ENCODE results near the gene TFG. TPM values are rescaled to one million over a fixed set of nuclear protein-coding genes. Genes with fewer than 3 reads are reported as not detected.

The TFG gene
- total RNA-seq, 1 donor from 2014 or later = 148 TPM

DNA sequence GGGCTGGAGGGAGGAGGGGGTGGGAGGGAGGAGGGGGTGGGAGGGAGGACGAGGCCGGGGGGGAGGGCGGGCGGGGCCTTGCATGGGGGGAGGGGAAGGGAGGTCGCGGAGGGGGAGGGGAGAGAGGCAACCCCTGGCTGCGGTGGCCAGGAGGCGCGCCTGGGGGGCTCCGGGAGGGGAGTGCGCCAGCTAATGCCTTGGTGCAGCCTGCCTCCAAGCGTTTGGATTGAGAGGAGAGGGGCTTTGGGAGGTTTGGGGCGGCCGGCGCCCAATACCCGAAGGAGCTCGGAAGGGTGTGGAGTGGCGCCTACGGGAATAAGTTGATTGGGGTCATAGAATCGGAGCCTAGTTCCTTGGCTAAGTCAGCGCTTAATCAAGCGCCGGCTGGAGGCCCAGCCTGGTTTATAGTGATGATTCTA lies 557 bp downstream of the TFG start:
- TF ChIP-seq, protein P1, sequence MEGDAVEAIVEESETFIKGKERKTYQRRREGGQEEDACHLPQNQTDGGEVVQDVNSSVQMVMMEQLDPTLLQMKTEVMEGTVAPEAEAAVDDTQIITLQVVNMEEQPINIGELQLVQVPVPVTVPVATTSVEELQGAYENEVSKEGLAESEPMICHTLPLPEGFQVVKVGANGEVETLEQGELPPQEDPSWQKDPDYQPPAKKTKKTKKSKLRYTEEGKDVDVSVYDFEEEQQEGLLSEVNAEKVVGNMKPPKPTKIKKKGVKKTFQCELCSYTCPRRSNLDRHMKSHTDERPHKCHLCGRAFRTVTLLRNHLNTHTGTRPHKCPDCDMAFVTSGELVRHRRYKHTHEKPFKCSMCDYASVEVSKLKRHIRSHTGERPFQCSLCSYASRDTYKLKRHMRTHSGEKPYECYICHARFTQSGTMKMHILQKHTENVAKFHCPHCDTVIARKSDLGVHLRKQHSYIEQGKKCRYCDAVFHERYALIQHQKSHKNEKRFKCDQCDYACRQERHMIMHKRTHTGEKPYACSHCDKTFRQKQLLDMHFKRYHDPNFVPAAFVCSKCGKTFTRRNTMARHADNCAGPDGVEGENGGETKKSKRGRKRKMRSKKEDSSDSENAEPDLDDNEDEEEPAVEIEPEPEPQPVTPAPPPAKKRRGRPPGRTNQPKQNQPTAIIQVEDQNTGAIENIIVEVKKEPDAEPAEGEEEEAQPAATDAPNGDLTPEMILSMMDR (IDR thresholded peaks at IDR 0.05) = peak; percentile 17
- Mint-ChIP-seq H3K27ac (ENCODE audit: unreplicated experiment) (peak overlapping the region; percentile 95), H3K4me1 (ENCODE audit: low read depth) (peaks cover 45% of the 10 kb centered on the region)

DNA sequence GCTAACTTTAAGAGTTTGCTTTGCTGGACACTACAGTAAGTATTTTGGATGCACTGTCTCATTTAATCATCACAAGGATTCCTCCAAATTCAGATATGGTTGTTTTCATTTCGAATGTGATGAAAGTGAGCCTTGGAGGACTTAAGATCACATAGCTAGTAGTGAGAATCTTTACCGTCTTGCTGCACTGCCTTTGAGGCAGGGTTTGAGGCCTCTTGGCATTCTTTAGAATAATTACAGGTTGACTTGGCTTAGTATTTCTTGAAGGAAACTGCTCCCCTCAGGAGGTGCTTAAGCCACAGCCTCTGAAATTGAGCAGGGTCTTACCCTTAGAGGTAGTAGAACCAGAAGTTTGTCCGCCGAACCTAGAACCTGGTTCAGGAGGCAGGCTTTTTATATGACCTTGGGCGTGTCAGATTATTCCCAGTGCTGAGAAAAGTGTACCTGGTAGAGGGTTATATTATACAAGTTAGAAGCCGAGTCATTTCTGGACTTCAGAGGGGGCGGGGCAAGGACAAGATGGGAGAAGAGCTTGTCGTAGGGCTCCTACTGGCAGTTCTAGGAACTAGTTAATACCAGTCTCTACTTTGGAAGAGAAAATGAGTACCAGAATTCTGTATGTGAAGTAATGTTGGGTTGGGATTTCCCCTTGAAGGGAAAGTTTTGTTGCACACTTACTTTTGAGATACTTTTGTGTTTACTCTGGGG lies 1.1 kb downstream of the TFG start:
- H3K27ac Mint-ChIP-seq (ENCODE audit: unreplicated experiment) = peak overlapping the region; percentile 91
- peaks cover 51% of the 10 kb centered on the region for H3K4me1 Mint-ChIP-seq (ENCODE audit: low read depth)
- no peak for DNase-seq (ENCODE audit: low spot score)
- H3K9me3 Mint-ChIP-seq (ENCODE audit: low read depth) = peaks cover 5% of the 10 kb centered on the region
- peaks cover under 1% of the 10 kb centered on the region for H3K27me3 Mint-ChIP-seq (ENCODE audit: low read depth)
- TF ChIP-seq, protein P1 (IDR thresholded peaks at IDR 0.05) = peak; percentile 67
- H3K4me3 Mint-ChIP-seq (ENCODE audit: unreplicated experiment) = peak overlapping the region; percentile 84
- H3K36me3 Mint-ChIP-seq (ENCODE audit: low read depth) = peaks cover 15% of the 10 kb centered on the region

More for the DNA sequence above, 557 bp downstream of the TFG start:
- H3K4me3 Mint-ChIP-seq (ENCODE audit: unreplicated experiment) = peak overlapping the region; percentile 84
- peaks cover 11% of the 10 kb centered on the region for H3K36me3 Mint-ChIP-seq (ENCODE audit: low read depth)
- H3K27me3 Mint-ChIP-seq (ENCODE audit: low read depth) = peaks cover 1% of the 10 kb centered on the region
- peaks cover 5% of the 10 kb centered on the region for H3K9me3 Mint-ChIP-seq (ENCODE audit: low read depth)
- DNase-seq (ENCODE audit: low spot score) = no peak

DNA sequence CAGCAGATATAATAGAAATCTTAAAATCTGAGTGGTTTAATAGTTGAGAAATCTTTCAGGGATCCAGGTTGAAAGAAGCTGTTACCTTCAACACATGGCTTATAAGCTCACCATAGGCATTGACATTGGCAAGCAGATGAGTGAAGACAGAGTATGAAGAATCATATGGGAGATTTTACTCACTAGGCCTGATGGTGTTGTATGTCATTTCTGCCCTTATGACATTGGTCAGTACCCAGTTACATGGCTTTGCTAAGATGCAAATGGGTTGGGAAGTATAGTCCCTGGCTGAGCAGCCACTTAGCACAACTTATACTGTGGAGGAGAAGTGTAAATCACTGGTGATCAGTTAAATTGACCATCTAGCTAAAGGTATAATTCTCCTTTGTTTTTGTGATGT lies 5.9 kb downstream of the TFG start:
- Mint-ChIP-seq H3K9me3 (ENCODE audit: low read depth) (peaks cover 3% of the 10 kb centered on the region), H3K27me3 (ENCODE audit: low read depth) (no peaks in the 10 kb centered on the region), H3K4me1 (ENCODE audit: low read depth) (peaks cover 84% of the 10 kb centered on the region), H3K27ac (ENCODE audit: unreplicated experiment) (no peak overlapping the region), H3K36me3 (ENCODE audit: low read depth) (peaks cover 31% of the 10 kb centered on the region), H3K4me3 (ENCODE audit: unreplicated experiment) (no peak overlapping the region)
- TF ChIP-seq, protein P1 (IDR thresholded peaks at IDR 0.05) = no peak
- DNase-seq (ENCODE audit: low spot score) = no peak

DNA sequence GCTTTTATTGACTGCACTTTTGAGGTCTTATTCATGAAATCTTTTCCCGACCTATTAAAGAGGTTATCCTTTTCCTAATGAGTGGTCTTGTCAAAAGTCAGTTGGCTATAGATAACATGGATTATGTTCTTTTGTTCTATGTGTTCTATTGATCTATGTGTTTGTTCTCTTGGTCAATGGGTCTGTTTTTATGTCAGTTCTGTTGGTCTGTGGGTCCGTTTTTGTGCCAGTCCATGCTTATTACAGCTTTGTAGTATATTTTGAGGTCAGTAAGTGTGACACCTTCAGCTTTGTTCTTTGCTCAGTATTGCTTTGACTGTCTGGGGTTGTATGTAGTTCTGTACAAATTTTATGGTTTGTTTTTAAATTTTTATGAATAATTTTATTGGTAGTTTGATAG lies 7.8 kb downstream of the TFG start:
- Mint-ChIP-seq H3K4me1 (ENCODE audit: low read depth) (peaks cover 71% of the 10 kb centered on the region), H3K4me3 (ENCODE audit: unreplicated experiment) (no peak overlapping the region), H3K36me3 (ENCODE audit: low read depth) (peaks cover 36% of the 10 kb centered on the region), H3K27ac (ENCODE audit: unreplicated experiment) (peak overlapping the region; percentile 34), H3K27me3 (ENCODE audit: low read depth) (no peaks in the 10 kb centered on the region), H3K9me3 (ENCODE audit: low read depth) (no peaks in the 10 kb centered on the region)
- no peak for DNase-seq (ENCODE audit: low spot score)
- TF ChIP-seq, protein P1 (IDR thresholded peaks at IDR 0.05) = no peak

- no peak overlapping the region for H3K4me3 Mint-ChIP-seq (ENCODE audit: unreplicated experiment)
- H3K27ac Mint-ChIP-seq (ENCODE audit: unreplicated experiment) = peak overlapping the region; percentile 63
- H3K4me1 Mint-ChIP-seq (ENCODE audit: low read depth) = peaks cover 63% of the 10 kb centered on the region
- no peak for DNase-seq (ENCODE audit: low spot score)
- peaks cover 41% of the 10 kb centered on the region for H3K36me3 Mint-ChIP-seq (ENCODE audit: low read depth)
- TF ChIP-seq, protein P1 (IDR thresholded peaks at IDR 0.05) = no peak
- no peaks in the 10 kb centered on the region for H3K9me3 Mint-ChIP-seq (ENCODE audit: low read depth)
- no peaks in the 10 kb centered on the region for H3K27me3 Mint-ChIP-seq (ENCODE audit: low read depth)
Observed at GRCh38 chr3:100717637-100718487, 8.6 kb downstream of the TFG start.

Data from chondrocyte (in vitro differentiated cells).